T-helper 2 cell (primary cell): Measurements from ENCODE around the gene APLF.
"Not testable (repeated sequence)": the region's sequence is repeated elsewhere in the genome, so short reads cannot be mapped to it uniquely, and the experiment has no call there.

ENCODE experiments used
- DNase-seq, 5 experiments: peaks; one replicate each; pipeline versions ENCODE4 v3.0.0 to v3.0.0-alpha.2; 2012 to 2022

The APLF gene

DNA sequence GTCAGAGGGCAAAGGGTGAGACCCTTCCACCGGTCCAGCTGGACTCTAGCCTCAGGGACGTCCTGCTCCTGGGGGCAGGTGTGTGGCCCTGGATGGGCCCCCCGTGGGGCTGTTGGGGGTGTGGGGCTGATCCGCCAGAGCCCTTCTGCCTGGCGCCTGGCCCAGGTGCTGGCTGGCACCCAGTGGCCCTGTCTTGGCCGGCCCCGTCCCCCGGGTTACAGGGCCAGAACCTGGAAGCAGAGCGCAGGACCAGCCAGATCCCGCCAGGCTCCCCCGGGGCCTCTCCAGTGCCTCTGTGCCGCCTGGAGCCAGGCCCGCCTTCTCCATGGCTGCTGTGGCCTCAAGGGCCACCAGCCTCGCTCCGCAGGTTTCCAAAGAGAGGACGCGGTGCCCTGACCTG is 62.3 kb downstream of the APLF start:
- not testable (repeated sequence) for DNase-seq

DNA sequence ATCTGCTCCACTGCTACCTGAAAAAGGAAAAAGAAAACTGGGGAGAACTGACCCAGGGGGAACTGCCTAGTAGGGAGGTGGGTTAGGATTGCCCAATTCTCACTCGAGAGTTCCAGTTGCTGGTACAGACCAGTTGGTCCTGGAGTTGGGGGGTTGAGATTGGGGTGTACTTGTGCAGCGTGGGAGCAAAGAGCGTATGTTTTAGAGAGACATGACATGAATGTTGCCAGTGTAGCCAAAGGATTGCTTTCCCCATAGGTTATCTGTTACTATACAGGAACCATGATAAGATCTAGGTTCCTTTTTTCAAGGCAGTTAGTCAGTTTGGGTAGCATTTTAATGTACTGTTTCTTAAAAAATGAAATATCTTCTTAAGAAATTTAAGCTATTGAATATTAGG is 68.6 kb downstream of the APLF start:
- peak in 1 of 5 experiments; percentile 15 for DNase-seq

DNA sequence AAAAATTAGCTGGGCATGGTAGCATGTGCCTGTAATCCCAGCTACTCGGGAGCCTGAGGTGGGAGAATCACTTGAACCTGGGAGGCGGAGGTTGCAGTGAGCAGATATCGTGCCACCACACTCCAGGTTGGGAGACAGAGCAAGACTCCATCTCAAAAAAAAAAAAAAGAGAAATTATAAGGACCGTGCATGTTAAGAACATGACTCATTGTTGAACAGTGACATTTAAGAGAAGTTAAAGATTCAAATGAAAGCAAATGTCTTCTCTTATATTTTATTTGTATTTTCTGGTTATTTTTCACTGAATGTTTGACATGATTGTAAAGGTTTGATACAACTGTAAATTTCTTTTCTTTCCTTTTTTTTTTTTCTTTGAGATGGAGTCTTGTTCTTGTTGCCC is 69.6 kb downstream of the APLF start:
- no peak for DNase-seq

DNA sequence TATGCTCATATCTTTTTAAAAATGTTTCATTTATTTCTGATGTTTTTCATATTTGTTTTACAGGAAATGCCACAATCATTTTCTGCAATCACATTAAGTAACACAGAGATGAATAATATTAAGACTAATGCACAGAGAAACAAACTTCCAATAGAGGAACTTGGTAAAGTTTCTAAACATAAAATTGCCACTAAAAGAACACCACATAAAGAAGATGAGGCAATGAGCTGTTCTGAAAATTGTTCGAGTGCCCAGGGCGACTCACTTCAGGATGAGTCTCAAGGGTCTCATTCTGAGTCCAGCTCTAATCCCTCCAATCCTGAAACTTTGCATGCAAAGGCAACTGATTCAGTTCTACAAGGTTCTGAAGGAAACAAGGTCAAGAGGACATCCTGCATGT is 70.4 kb downstream of the APLF start:
- DNase-seq: no peak

DNA sequence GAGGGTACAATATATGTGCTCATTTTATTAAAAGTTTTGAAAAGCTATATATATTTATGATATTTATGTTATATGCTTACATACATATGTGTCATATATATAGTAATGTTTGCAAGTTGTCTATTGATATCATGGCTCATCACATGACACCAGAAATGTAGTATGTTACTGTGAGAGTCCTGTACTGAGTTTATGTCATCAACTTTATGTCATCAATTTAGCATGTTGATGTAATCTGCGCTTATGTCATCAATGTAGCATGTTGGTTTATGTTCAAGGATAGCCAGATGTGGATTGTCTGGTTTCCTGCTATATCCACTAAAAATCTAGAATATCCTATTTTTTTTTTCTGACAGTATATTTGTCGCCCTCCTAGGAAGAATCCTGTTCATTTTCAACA is 77.4 kb downstream of the APLF start:
- no peak for DNase-seq

DNA sequence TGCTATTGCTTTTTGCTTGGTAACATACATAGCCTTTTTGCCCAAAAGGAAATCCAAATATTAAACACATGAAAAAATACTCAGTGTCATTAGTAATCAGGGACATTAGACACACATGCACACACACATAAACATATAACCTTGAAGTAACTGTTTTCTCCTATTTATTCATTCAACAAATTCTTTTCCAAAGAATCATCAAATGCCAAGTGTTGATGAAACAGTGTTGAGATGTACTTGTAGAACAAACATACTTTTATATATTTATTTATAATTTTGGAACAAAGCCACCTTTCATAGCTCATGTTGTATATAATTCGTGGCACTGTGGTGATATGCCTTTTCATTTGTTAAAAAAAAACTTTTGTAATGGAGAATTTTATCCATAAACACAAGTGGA is 81.0 kb downstream of the APLF start:
- no peak for DNase-seq

DNA sequence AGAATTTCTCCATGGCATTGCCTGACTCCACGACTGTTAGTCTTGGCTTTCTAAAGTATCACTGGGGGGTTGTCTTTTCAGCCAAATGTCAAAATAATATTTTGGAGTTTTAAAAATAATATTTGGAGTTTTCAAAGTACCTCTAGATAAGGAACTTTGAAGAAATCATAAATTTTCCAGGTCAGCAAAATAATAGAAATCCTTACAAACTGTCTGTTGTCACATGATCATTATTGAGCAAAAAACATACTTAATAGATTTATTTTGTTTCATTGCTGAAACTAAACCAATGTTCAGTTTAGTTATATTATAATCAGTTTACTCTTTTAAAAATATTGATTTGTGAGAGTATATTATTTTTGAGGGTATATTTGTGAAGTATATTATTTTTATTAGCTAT is 85.7 kb downstream of the APLF start:
- no peak for DNase-seq

DNA sequence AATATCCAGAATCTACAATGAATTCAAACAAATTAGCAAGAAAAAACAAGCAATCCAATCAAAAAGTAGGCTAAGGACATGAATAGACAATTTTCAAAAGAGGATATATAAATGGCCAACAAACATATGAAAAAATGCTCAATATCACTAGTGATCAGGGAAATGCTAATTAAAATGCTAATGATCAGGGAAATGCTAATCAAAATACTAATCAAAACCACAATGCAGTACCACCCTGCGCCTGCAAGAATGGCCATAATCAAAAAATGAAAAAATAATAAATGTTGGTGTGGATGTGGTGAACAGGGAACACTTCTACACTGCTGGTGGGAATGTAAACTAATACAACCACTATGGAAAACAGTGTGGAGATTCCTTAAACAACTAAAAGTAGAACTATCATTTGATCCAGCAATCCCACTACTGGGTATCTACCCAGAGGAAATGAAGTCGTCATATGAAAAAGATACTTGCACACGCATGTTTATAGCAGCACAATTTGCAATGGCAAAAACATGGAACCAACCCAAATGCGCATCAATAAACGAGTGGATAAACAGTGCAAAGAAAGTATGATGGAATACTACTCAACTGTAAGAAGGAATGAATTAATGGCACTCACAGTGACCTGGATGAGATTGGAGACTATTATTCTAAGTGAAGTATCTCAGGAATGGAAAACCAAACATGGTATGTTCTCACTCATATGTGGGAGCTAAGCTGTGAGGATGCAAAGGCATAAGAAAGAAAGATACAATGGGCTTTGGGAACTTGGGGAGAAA is 88.2 kb downstream of the APLF start:
- DNase-seq: not testable (repeated sequence)

GRCh38 chr2:68556381-68556780 is 89.0 kb downstream of the APLF start:
- DNase-seq: no peak

DNA sequence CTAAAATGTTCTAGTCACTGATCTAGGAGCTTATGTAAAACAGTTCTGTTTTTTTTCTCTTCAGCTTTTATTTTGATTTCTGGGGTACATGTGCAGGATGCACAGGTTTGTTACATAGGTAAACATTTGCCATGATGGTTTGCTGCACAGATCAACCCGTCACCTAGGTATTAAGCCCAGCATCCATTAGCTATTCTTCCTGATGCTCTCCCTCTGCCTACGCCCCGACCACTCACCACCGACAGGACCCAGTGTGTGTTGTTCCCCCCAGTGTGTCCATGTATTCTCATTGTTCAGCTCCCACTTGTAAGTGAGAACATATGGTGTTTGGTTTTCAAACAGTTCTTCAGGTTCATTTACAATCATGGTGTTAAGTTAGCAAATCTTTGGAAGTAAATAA is 91.2 kb downstream of the APLF start:
- DNase-seq: no peak

DNA sequence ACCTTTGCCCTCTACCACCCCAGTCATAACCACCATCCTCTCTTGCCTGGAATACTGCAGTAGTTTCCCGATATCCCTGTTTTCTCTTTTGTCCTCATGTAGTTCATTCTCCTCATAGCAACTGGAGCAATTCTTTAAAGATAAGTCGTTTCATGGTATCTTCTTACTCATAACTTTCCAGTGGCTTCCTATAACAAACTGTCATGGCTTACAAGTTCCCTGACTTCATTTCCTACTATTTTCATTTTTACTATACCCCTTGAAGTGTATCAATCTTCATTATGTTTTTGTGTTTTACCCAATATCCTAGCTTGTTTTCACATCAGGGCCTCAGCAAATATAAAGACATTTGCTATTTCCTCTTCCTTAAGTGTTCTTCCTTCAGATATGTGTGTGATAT is 92.3 kb downstream of the APLF start:
- DNase-seq: no peak

DNA sequence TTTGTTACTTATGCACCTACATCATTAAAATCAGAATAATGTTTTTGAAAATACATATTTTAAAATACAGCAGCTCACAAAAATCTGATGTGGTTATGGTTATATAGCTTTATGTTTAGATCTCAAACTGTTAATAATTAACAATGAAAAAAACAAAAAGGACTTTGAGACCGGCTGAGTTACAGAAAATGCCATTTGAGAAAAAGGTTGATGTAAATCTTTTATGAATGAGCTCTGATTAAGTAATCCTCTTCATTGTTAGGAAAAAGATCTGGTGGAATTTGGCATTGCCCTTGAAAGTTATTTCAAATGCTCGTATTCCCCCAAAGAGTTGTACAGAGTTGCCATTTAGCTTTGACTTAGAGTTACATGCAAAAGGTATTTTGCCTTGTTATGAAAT is 93.2 kb downstream of the APLF start:
- no peak for DNase-seq

DNA sequence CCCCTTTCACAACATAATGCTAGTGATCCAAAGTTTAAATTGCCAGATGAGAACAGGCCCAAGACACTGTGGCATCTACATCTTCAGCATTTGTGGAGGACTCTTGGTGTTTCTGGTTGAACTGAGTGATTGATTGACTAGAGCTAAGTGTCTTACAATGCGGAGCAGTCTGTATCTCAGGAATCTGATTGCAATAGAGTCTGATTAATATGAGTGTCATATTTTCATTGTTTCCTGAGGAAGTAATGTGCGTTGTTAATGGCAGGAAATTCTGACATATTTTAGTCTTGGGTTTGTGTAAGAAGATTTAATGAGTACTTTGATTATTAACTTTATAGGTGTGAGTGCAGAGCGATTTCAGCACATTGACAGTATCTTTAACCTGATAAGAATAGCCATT is 94.0 kb downstream of the APLF start:
- no peak for DNase-seq

GRCh38 chr2:68562934-68563333 is 95.5 kb downstream of the APLF start:
- no peak for DNase-seq

DNA sequence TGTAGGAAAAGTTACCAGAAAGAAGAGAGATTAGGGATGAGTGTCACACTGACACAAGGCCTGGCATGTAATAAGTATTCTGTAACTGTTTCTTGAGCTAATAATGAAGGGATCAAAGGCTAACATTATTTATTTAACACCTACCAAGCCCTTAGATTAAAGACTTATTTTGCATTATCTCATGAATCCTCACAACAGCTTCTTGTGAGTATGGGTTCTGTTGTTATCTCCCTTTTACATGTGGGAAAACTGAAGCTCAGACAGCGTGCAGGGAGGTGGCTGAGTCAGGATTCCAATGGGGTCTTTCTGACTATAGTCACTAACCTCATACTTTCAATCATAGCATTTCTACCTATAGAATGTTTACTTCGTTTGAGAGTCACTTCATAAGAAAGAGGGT is 97.0 kb downstream of the APLF start:
- DNase-seq: no peak

DNA sequence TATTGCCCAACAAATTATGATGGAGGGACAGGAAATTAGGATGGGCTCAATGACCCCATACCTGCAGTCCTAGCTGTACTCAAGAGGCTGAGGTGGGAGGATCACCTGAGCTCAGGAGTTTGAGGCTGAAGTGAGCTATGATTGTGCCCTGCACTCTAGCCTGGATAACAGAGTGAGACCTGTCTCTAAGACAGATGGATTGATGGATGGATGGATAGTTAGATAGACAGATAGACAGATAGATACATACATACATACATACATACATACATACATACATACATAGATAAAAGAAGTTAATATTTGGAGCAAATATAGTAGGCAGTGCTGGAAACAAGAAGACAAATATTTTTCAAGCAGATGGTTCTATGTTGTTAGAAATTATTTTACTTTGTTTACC is 97.9 kb downstream of the APLF start:
- DNase-seq: no peak

GRCh38 chr2:68565858-68566257 is 98.5 kb downstream of the APLF start:
- no peak for DNase-seq

DNA sequence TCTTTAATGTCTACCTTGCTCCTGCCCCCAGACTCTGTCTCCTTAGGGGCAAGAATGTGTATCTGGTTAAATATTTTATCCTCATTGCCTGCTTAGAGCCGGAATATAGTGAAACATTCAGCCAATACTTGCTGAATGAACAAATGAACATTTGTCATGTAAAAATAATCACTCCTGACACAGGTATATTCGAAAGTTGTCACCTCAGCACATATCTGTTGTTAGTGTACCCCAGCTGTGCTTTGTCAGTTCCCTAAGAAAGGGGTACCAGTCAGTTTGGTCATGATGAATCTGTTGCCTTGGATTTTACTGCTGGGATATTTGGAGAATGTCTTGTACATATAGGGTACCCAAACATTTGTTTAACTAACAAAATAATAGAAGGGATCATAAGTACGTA is 99.0 kb downstream of the APLF start:
- no peak for DNase-seq

GRCh38 chr2:68568116-68568515 is 100.7 kb downstream of the APLF start:
- no peak for DNase-seq

DNA sequence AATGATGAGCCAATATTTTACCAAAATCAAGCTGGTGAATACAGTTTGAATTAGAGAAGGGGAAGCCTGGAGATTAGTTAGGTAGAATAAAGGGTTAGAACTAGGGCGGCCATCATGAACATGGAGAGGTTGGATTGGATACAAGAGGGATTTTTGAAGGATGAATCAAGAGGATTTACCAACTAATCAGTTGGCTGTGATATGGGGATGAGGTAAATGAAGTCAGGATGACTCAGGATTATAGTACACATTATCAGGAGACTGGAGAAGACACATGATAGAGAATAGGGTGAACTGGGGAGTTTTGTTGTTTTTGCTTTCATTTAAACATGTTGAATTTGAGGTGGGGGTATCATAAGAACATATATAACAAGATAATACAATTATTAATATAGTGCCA is 102.2 kb downstream of the APLF start:
- DNase-seq: no peak

DNA sequence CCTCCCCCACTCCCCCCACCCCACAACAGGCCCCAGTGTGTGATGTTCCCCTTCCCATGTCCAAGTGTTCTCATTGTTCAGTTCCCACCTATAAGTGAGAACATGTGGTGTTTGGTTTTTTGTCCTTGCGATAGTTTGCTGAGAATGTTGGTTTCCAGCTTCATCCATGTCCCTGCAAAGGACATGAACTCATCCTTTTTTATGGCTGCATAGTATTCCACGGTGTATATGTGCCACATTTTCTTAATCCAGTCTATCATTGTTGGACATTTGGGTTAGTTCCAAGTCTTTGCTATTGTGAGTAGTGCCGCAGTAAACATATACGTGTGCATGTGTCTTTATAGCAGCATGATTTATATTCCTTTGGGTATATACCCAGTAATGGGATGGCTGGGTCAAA is 103.0 kb downstream of the APLF start:
- DNase-seq: not testable (repeated sequence)

DNA sequence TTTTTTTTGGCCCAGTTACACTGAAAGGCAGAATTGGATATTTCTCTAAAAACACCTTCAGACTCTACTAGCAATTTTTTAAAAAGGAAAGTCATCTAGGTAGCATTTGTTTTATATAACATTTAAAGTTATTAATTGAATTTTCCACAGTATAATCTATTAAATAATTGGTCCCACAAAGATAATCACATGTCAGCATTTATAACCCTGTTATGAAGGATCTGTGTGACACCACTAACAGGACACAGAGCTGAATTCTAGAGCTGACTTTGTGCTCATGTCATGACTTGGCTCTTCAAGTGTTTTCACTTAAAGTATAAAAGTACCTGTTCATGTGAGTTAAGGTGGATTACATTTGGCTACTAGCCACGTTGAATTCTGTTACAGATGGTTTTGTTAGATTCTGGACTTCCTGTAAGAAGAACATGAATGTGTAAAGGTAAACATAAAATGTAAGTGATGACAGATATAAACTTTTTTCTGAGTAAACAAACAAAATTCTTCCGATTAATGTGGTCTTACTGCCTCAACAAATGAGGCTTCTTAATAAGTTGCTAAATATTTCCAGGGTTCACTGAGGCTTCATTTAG is 106.9 kb downstream of the APLF start:
- DNase-seq: no peak

- DNase-seq: no peak
Observed at GRCh38 chr2:68577183-68577582, 109.8 kb downstream of the APLF start.

- no peak for DNase-seq
Observed at GRCh38 chr2:68579689-68580088, 112.3 kb downstream of the APLF start.

DNA sequence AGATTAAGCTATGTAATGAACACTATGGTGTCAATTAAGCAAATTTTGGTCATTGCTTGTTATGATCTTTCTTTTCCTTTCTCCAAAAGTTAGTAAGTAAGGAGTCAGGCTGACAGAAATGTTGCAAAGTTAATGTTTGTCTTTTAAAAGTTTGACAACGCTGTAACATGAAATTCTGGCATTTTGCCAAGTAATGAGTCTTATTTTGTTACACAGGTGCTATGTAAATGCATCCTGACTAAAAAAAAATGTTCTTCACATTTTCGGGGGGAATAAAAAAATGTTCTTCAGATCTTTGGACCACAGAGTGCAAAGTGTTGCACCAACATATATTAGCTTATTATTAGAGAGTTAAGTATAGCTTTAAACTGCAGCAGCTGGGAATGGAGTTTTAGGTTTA is 121.2 kb downstream of the APLF start:
- no peak for DNase-seq
